ENCODE results near the gene CHST5.
"Not testable (repeated sequence)": the region's sequence is repeated elsewhere in the genome, so short reads cannot be mapped to it uniquely, and the experiment has no call there.

Gene CHST5

GRCh38 chr16:75502916-75503605 lies 32.8 kb downstream of the CHST5 start:
- no peak for DNase-seq

- not testable (repeated sequence) for DNase-seq
Observed at GRCh38 chr16:75501820-75502219, 34.1 kb downstream of the CHST5 start.

GRCh38 chr16:75501359-75501758 lies 34.5 kb downstream of the CHST5 start:
- no peak for DNase-seq

GRCh38 chr16:75498605-75499322 lies 37.1 kb downstream of the CHST5 start:
- not testable (repeated sequence) for DNase-seq

- no peak for DNase-seq
Observed at GRCh38 chr16:75497558-75497957, 38.4 kb downstream of the CHST5 start.

GRCh38 chr16:75495076-75495674 lies 40.7 kb downstream of the CHST5 start, which contains the start of gene CHST6:
Gene CHST6 (minus strand): TSS chr16:75495441. CDS start chr16:75479828, 15,613 bp downstream.
- peak; percentile 78 for DNase-seq

GRCh38 chr16:75494661-75495075 lies 41.2 kb downstream of the CHST5 start:
- DNase-seq, result no peak

GRCh38 chr16:75494184-75494583 lies 41.7 kb downstream of the CHST5 start:
- peak; percentile 12 for DNase-seq

- peak; percentile 21 for DNase-seq
Observed at GRCh38 chr16:75491876-75492275, 44.0 kb downstream of the CHST5 start.

- DNase-seq, result no peak
Observed at GRCh38 chr16:75488322-75488721, 47.6 kb downstream of the CHST5 start.

GRCh38 chr16:75486676-75487313 lies 49.1 kb downstream of the CHST5 start:
- no peak for DNase-seq

GRCh38 chr16:75486014-75486675 lies 49.8 kb downstream of the CHST5 start:
- DNase-seq, result no peak

GRCh38 chr16:75485230-75486013 lies 50.5 kb downstream of the CHST5 start:
- DNase-seq, result no peak

GRCh38 chr16:75483222-75483621 lies 52.7 kb downstream of the CHST5 start:
- DNase-seq, result no peak

- no peak for DNase-seq
Observed at GRCh38 chr16:75482434-75483205, 53.3 kb downstream of the CHST5 start.

GRCh38 chr16:75481475-75481874 lies 54.4 kb downstream of the CHST5 start:
- no peak for DNase-seq

- no peak for DNase-seq
Observed at GRCh38 chr16:75479421-75479990, 56.4 kb downstream of the CHST5 start.

All from retina (tissue), 1 donor.